Pancreas (tissue), 10 donors: Measurements from ENCODE around the gene TEX9. TPM values are rescaled to one million over a fixed set of nuclear protein-coding genes. Genes with fewer than 3 reads are reported as not detected.
A peak's percentile ranks its signal among the peaks of the same experiment; 100 is the strongest.

Source experiments
- ATAC-seq, 4 donors: fragments of 200-7000 bp; cut with Tn5 transposase; one replicate each; pipeline versions ENCODE4 v1.8.0 to v1.9.1; 2020; ENCODE audit warnings: mild to moderate bottlenecking in 4 of 4, moderate library complexity in 4 of 4
- DNase-seq, 6 donors: peaks; one replicate each; pipeline ENCODE4 v3.0.0-alpha.2; 2020
- FAIRE-seq: peaks from 2 replicates; lab custom pipeline; 2012; peaks lifted over from hg19 to GRCh38; lab: Jason Lieb, UNC
- H3K27ac ChIP-seq, 4 donors: fragments of 200-600 bp; sonication (generic); 1 replicate in 3 of 4; 2 replicates in 1 of 4; pipeline versions ENCODE4 v1.5.0 to v1.8.0; 2020
- H3K27me3 ChIP-seq, 4 donors: fragments of 200-600 bp; one replicate each; pipeline ENCODE4 v1.8.0; 2021
- H3K36me3 ChIP-seq, 3 donors: fragments of 200-600 bp; sonication (generic) in 1 of 3; one replicate each; pipeline versions ENCODE4 v1.5.0 to v1.8.0; 2020 to 2021
- H3K4me1 ChIP-seq, 3 donors: fragments of 200-600 bp; one replicate each; pipeline ENCODE4 v1.8.0; 2021
- H3K4me3 ChIP-seq, 4 donors: fragments of 200-600 bp; sonication (generic) in 2 of 4; one replicate each; pipeline versions ENCODE4 v1.5.0 to v1.8.0; 2020 to 2021
- H3K9me3 ChIP-seq, 4 donors: fragments of 200-600 bp; one replicate each; pipeline ENCODE4 v1.8.0; 2021
- CTCF ChIP-seq, 4 donors: fragments of 200-600 bp; sonication (generic) in 3 of 4; IDR thresholded peaks; one replicate each; pipeline versions ENCODE4 v1.5.0 to v1.8.0; 2021; ENCODE audit warnings: antibody characterized with exemption in 4 of 4
- WGBS, 2 donors: extraction: QIAGEN DNeasy Blood & Tissue Kit; methylation state at CpG; one replicate each; pipeline ENCODE4 v1.1.7; 2013; 5-methylcytosine and 5-hydroxymethylcytosine counted together
- intact Hi-C, 3 donors: fragments of 100-400 bp; cut with DNase I; formaldehyde crosslinking; loops; one replicate each; pipeline versions ENCODE4 v1.11.1 to v1.14.2; 2022
- polyA plus RNA-seq, 2 donors: library from polyadenylated mRNA; stranded (reverse); fragments of 200-250 nt; gene quantifications; one replicate each; pipeline ENCODE4 v1.2.3, GENCODE V29; 2013
- total RNA-seq, 6 donors: library from RNA; stranded (reverse); fragmentation: NEBNext Ultra II Directional in 4 of 6; extraction: Animal tissue kit (Norgen Biotek cat#: 25700) in 4 of 6; gene quantifications; one replicate each; pipeline versions ENCODE4 v1.2.1 to v1.2.4, GENCODE V29; 2021 to 2023
- donor health status: healthy with polysubstance abuse.
- donor health status: DM: no; HTN: no; CAD: no; lungs with moderate emphysema.
- donor health status: DM: no; HTN: no; CAD: no.
- donor health status: control.
- donor health status: control.
- donor health status: Bipolar disorder and iron deficiency.
- donor health status: DM: yes; HTN: yes; CAD: no.
- donor health status: DM: no; HTN: no; CAD: no.
- donor health status: DM: no; HTN: no; CAD: no.
- donor health status: DM: yes; HTN: yes; CAD: no.

TEX9 gene
- total and polyA plus RNA-seq, 8 donors: 1.6 to 9.3 (median 4.7) TPM

- no peak for TF ChIP-seq CTCF (IDR thresholded peaks at IDR 0.05)
- no peak overlapping the region for H3K4me3 ChIP-seq
- ATAC-seq: no peak
Measured at GRCh38 chr15:56467616-56468015, 102.4 kb downstream of the TEX9 start.

GRCh38 chr15:56468401-56468800, 103.2 kb downstream of the TEX9 start:
- DNase-seq (no peak), FAIRE-seq (no peak), ATAC-seq (peak in 1 of 4 donors; percentile 18)
- Histone ChIP-seq H3K36me3 (no peaks in the 10 kb centered on the region), H3K27me3 (no peaks in the 10 kb centered on the region), H3K9me3 (no peaks in the 10 kb centered on the region), H3K4me1 (peaks cover 0 to 7% (median 0%) of the 10 kb centered on the region in 3 donors), H3K4me3 (peak overlapping the region in 1 of 4 donors; percentile 6), H3K27ac (peak overlapping the region in 2 of 4 donors; percentile 17 to 48)
- TF ChIP-seq CTCF (IDR thresholded peaks at IDR 0.05): no peak
- intact Hi-C loops: no loop called here
- 38 to 41% methylated on average over 2 of the region's 2 CpGs for WGBS, 2 donors

More at GRCh38 chr15:56467616-56468015, 102.4 kb downstream of the TEX9 start:
- Histone ChIP-seq H3K27me3 (no peaks in the 10 kb centered on the region), H3K36me3 (no peaks in the 10 kb centered on the region), H3K4me1 (peaks cover 0 to 7% (median 0%) of the 10 kb centered on the region in 3 donors), H3K9me3 (no peaks in the 10 kb centered on the region), H3K27ac (peak overlapping the region in 1 of 4 donors; percentile 48)
- FAIRE-seq (no peak), DNase-seq (no peak)
- intact Hi-C loops: no loop called here
- WGBS, 2 donors: 13 to 20% methylated on average over 3 of the region's 3 CpGs

- intact Hi-C loops: no loop called here
- no peak for DNase-seq
- TF ChIP-seq CTCF (IDR thresholded peaks at IDR 0.05): no peak
- no peak for ATAC-seq
- peaks cover 0 to 3% (median 0%) of the 10 kb centered on the region in 3 donors for H3K4me1 ChIP-seq
- no peak for FAIRE-seq
- no peaks in the 10 kb centered on the region for H3K36me3 ChIP-seq
- H3K4me3 ChIP-seq: no peak overlapping the region
- H3K27me3 ChIP-seq: no peaks in the 10 kb centered on the region
- H3K27ac ChIP-seq: no peak overlapping the region
- no peaks in the 10 kb centered on the region for H3K9me3 ChIP-seq
Measured at GRCh38 chr15:56469483-56469882, 104.3 kb downstream of the TEX9 start.

GRCh38 chr15:56471440-56472069, 106.3 kb downstream of the TEX9 start:
- WGBS, 2 donors: 83 to 91% methylated on average over 5 of the region's 5 CpGs

More at GRCh38 chr15:56471440-56472069, 106.3 kb downstream of the TEX9 start:
- H3K27me3 ChIP-seq: no peaks in the 10 kb centered on the region
- no peak overlapping the region for H3K27ac ChIP-seq
- DNase-seq: no peak
- no peak for TF ChIP-seq CTCF (IDR thresholded peaks at IDR 0.05)
- ATAC-seq: no peak
- no peak overlapping the region for H3K4me3 ChIP-seq
- intact Hi-C loops: no loop called here
- H3K36me3 ChIP-seq: no peaks in the 10 kb centered on the region
- H3K4me1 ChIP-seq: peaks cover 0 to 3% (median 0%) of the 10 kb centered on the region in 3 donors
- FAIRE-seq: no peak
- no peaks in the 10 kb centered on the region for H3K9me3 ChIP-seq
